H9 (cell line): ENCODE measurements around the gene SUPT20H. TPM values are rescaled to one million over a fixed set of nuclear protein-coding genes. Genes with fewer than 3 reads are reported as not detected.

Experiments
- DNase-seq: peaks from one replicate; pipeline ENCODE4 v3.0.0-alpha.2; 2017
- H2AFZ ChIP-seq: one replicate; pipeline ENCODE4 v1.6.1; 2013; ENCODE audit warnings: mild to moderate bottlenecking, low read length, control low read depth, moderate library complexity
- H2AK5ac ChIP-seq: 2 replicates; pipeline ENCODE4 v1.6.1; 2013; ENCODE audit warnings: low read length, control low read depth, mixed read lengths; ENCODE audit not compliant: insufficient read length
- H2BK120ac ChIP-seq: one replicate; pipeline ENCODE4 v1.6.1; 2013; ENCODE audit warnings: low read depth, mild to moderate bottlenecking, low read length, control low read depth, inconsistent platforms; ENCODE audit not compliant: poor library complexity, severe bottlenecking
- H2BK12ac ChIP-seq: 2 replicates; pipeline ENCODE4 v1.6.1; 2013; ENCODE audit warnings: low read length, control low read depth, mixed read lengths, low read depth; ENCODE audit not compliant: insufficient read length
- H2BK15ac ChIP-seq: 2 replicates; pipeline ENCODE4 v1.6.1; 2013; ENCODE audit warnings: low read depth, low read length, control low read depth
- H2BK20ac ChIP-seq: one replicate; pipeline ENCODE4 v1.6.1; 2013; ENCODE audit warnings: low read depth, mild to moderate bottlenecking, low read length, control low read depth, inconsistent platforms; ENCODE audit not compliant: poor library complexity, severe bottlenecking
- H2BK5ac ChIP-seq: 2 replicates; pipeline ENCODE4 v1.6.1; 2013; ENCODE audit warnings: low read length, control low read depth, mixed read lengths; ENCODE audit not compliant: insufficient read length
- H3K14ac ChIP-seq: 2 replicates; pipeline ENCODE4 v1.6.1; 2013; ENCODE audit warnings: low read length, control low read depth; ENCODE audit not compliant: insufficient read depth
- H3K18ac ChIP-seq: 2 replicates; pipeline ENCODE4 v1.6.1; 2013; ENCODE audit warnings: low read depth, mild to moderate bottlenecking, mixed read lengths, low read length, control low read depth; ENCODE audit not compliant: insufficient read length
- H3K23ac ChIP-seq: 2 replicates; pipeline ENCODE4 v1.6.1; 2013; ENCODE audit warnings: low read length, control low read depth, mixed read lengths, low read depth; ENCODE audit not compliant: insufficient read length
- H3K23me2 ChIP-seq: 2 replicates; pipeline ENCODE4 v1.6.1; 2013; ENCODE audit warnings: low read depth, mild to moderate bottlenecking, mixed read lengths, low read length, control low read depth; ENCODE audit not compliant: insufficient read length, poor library complexity, severe bottlenecking
- H3K27ac ChIP-seq: 2 replicates; pipeline ENCODE4 v1.5.1; 2013; ENCODE audit warnings: low read length, control low read depth, mixed read lengths, low read depth; ENCODE audit not compliant: insufficient read length
- H3K27me3 ChIP-seq: 2 replicates; pipeline ENCODE4 v1.6.1; 2013; ENCODE audit warnings: low read length, control low read depth, inconsistent platforms; ENCODE audit not compliant: insufficient read depth
- H3K4ac ChIP-seq: 2 replicates; pipeline ENCODE4 v1.6.1; 2013; ENCODE audit warnings: low read depth, mild to moderate bottlenecking, control low read depth, inconsistent platforms, low read length, moderate library complexity
- H3K4me1 ChIP-seq: 2 replicates; pipeline ENCODE4 v1.6.1; 2013; ENCODE audit warnings: low read length, control low read depth, inconsistent platforms; ENCODE audit not compliant: insufficient read depth
- H3K4me2 ChIP-seq: 2 replicates; pipeline ENCODE4 v1.6.1; 2013; ENCODE audit warnings: low read length, control low read depth, mixed read lengths; ENCODE audit not compliant: insufficient read length, insufficient read depth
- H3K56ac ChIP-seq: 2 replicates; pipeline ENCODE4 v1.6.1; 2013; ENCODE audit warnings: low read depth, mild to moderate bottlenecking, mixed read lengths, low read length, control low read depth; ENCODE audit not compliant: insufficient read length
- H3K79me1 ChIP-seq: 2 replicates; pipeline ENCODE4 v1.6.1; 2013; ENCODE audit warnings: low read depth, mild to moderate bottlenecking, moderate library complexity, low read length, control low read depth, inconsistent platforms; ENCODE audit not compliant: insufficient read depth, poor library complexity, severe bottlenecking
- H3K79me2 ChIP-seq: 2 replicates; pipeline ENCODE4 v1.6.1; 2013; ENCODE audit warnings: low read length, control low read depth, inconsistent platforms; ENCODE audit not compliant: insufficient read depth
- H3K9ac ChIP-seq: 2 replicates; pipeline ENCODE4 v1.6.1; 2013; ENCODE audit warnings: low read length, control low read depth, mixed read lengths; ENCODE audit not compliant: insufficient read length; ENCODE audit errors: extremely low read depth
- H3K9me3 ChIP-seq: one replicate; pipeline ENCODE4 v1.6.1; 2013; ENCODE audit warnings: low read depth, low read length, inconsistent platforms; ENCODE audit not compliant: control insufficient read depth
- H3T11ph ChIP-seq: one replicate; pipeline ENCODE4 v1.6.1; 2013; ENCODE audit warnings: mild to moderate bottlenecking, low read length, control low read depth, inconsistent platforms
- H4K20me1 ChIP-seq: one replicate; pipeline ENCODE4 v1.6.1; 2013; ENCODE audit not compliant: control insufficient read depth, insufficient read length, insufficient read depth
- H4K5ac ChIP-seq: 2 replicates; pipeline ENCODE4 v1.6.1; 2013; ENCODE audit warnings: low read depth, mild to moderate bottlenecking, mixed read lengths, low read length, control low read depth; ENCODE audit not compliant: insufficient read length
- H4K8ac ChIP-seq: replicated peaks from 2 replicates; pipeline ENCODE4 v1.6.1; 2013; ENCODE audit warnings: low read length, control low read depth, mixed read lengths, low read depth; ENCODE audit not compliant: insufficient read length
- H4K91ac ChIP-seq: 2 replicates; pipeline ENCODE4 v1.6.1; 2013; ENCODE audit warnings: low read depth, mild to moderate bottlenecking, moderate library complexity, mixed read lengths, low read length, control low read depth; ENCODE audit not compliant: insufficient read length
- H3K27ac Mint-ChIP-seq, 3 experiments: 2 replicates in 2 of 3; 3 replicates in 1 of 3; pipeline ENCODE4 v1.8.0; 2020 to 2021; ENCODE audit warnings: mixed read lengths in 3 of 3, mild to moderate bottlenecking in 1 of 3, moderate library complexity in 1 of 3
- H3K27me3 Mint-ChIP-seq: 2 replicates; pipeline ENCODE4 v1.8.0; 2021; ENCODE audit warnings: low read depth, mild to moderate bottlenecking, moderate library complexity, mixed read lengths
- H3K36me3 Mint-ChIP-seq, 3 experiments: 2 replicates in 2 of 3; 3 replicates in 1 of 3; pipeline ENCODE4 v1.8.0; 2020 to 2021; ENCODE audit warnings: low read depth in 3 of 3, mixed read lengths in 3 of 3; ENCODE audit not compliant: insufficient read depth in 1 of 3
- H3K4me1 Mint-ChIP-seq, 2 experiments: 2 replicates each; pipeline ENCODE4 v1.8.0; 2020; ENCODE audit warnings: mixed read lengths in 2 of 2
- H3K4me3 Mint-ChIP-seq, 2 experiments: 2 replicates in 1 of 2; 3 replicates in 1 of 2; pipeline ENCODE4 v1.8.0; 2020 to 2021; ENCODE audit warnings: mild to moderate bottlenecking in 2 of 2, mixed read lengths in 2 of 2, moderate library complexity in 1 of 2
- H3K9me3 Mint-ChIP-seq, 2 experiments: 2 replicates in 1 of 2; 3 replicates in 1 of 2; pipeline ENCODE4 v1.8.0; 2020; ENCODE audit warnings: mild to moderate bottlenecking in 2 of 2, mixed read lengths in 2 of 2, moderate library complexity in 1 of 2
- CTCF ChIP-seq: fragments of 200-600 bp; sonication (generic); conservative IDR thresholded peaks from 3 replicates; pipeline ENCODE4 v1.8.0; 2021; ENCODE audit warnings: antibody characterized with exemption, mild to moderate bottlenecking
- WGBS: extraction: QIAGEN DNeasy Blood & Tissue Kit; methylation state at CpG from one replicate; pipeline ENCODE4 v1.1.7; 2013; ENCODE audit warnings: missing lambda C conversion rate, low lambda C conversion rate, mixed read lengths; ENCODE audit not compliant: insufficient read length; ENCODE audit errors: extremely low coverage; 5-methylcytosine and 5-hydroxymethylcytosine counted together
- total RNA-seq: library from RNA; stranded (reverse); gene quantifications from 2 replicates; pipeline ENCODE4 v1.2.1, GENCODE V29; 2021

SUPT20H gene
- total RNA-seq, 1 experiment from 2014 or later, result 59.5 TPM

- Mint-ChIP-seq H3K36me3 (no peaks in the 10 kb centered on the region), H3K27me3 (no peaks in the 10 kb centered on the region), H3K4me1 (0 out of 4 replicates have a peak, but pooled peaks cover 0 to 3% of the 10 kb centered on the region in 2 experiments), H3K27ac (no peak overlapping the region), H3K9me3 (no peaks in the 10 kb centered on the region), H3K4me3 (no peak overlapping the region)
- Histone ChIP-seq H3K4me2 (no peak overlapping the region), H3K18ac (no peak overlapping the region), H3K56ac (no peak overlapping the region), H3K23me2 (no peaks in the 10 kb centered on the region), H3T11ph (no peak overlapping the region), H3K79me2 (no peaks in the 10 kb centered on the region), H2BK15ac (no peak overlapping the region), H2AFZ (no peak overlapping the region), H2BK20ac (no peak overlapping the region), H2BK5ac (no peak overlapping the region), H2AK5ac (no peak overlapping the region), H4K5ac (no peak overlapping the region), H3K4me1 (no peaks in the 10 kb centered on the region), H3K27ac (no peak overlapping the region), H3K27me3 (no peaks in the 10 kb centered on the region), H4K8ac (no peak overlapping the region), H2BK120ac (no peak overlapping the region), H3K23ac (no peak overlapping the region), H3K9ac (no peak overlapping the region), H4K91ac (no peak overlapping the region), H3K4ac (no peak overlapping the region), H4K20me1 (no peaks in the 10 kb centered on the region), H3K9me3 (no peaks in the 10 kb centered on the region), H3K14ac (no peak overlapping the region), H2BK12ac (no peak overlapping the region), H3K79me1 (no peaks in the 10 kb centered on the region)
- no peak for TF ChIP-seq CTCF
- no CpG with 5 or more reads among the region's 3 CpGs for WGBS
- DNase-seq, result no peak
These were observed 30.0 kb upstream of the SUPT20H start for GRCh38 chr13:37089495-37089894.
